Measurements from ENCODE around the gene DENND1C.
"Not testable (repeated sequence)": the region's sequence is repeated elsewhere in the genome, so short reads cannot be mapped to it uniquely, and the experiment has no call there.

DENND1C gene

GRCh38 chr19:6516659-6517291 is 35.2 kb upstream of the DENND1C start:
- TF ChIP-seq CTCF (IDR thresholded peaks at IDR 0.05; ENCODE audit: control insufficient read depth, extremely low read depth, insufficient read depth) = peak; percentile 99
- DNase-seq (ENCODE audit: low read depth) = peak; percentile 41
- H3K4me3 ChIP-seq (ENCODE audit: low read depth, low read length) = peak overlapping the region; percentile 61

- peak overlapping the region; percentile 61 for H3K4me3 ChIP-seq (ENCODE audit: low read depth, low read length)
- DNase-seq (ENCODE audit: low read depth) = peak; percentile 96
- no peak for TF ChIP-seq CTCF (IDR thresholded peaks at IDR 0.05; ENCODE audit: control insufficient read depth, extremely low read depth, insufficient read depth)
These were observed 34.6 kb upstream of the DENND1C start for GRCh38 chr19:6516018-6516658.

- TF ChIP-seq CTCF (IDR thresholded peaks at IDR 0.05; ENCODE audit: control insufficient read depth, extremely low read depth, insufficient read depth) = no peak
- no peak overlapping the region for H3K4me3 ChIP-seq (ENCODE audit: low read depth, low read length)
- DNase-seq (ENCODE audit: low read depth) = no peak
These were observed 33.4 kb upstream of the DENND1C start for GRCh38 chr19:6514926-6515544.

- H3K4me3 ChIP-seq (ENCODE audit: low read depth, low read length) = no peak overlapping the region
- TF ChIP-seq CTCF (IDR thresholded peaks at IDR 0.05; ENCODE audit: control insufficient read depth, extremely low read depth, insufficient read depth) = no peak
- DNase-seq (ENCODE audit: low read depth) = no peak
These were observed 32.5 kb upstream of the DENND1C start for GRCh38 chr19:6514089-6514488.

- no peak overlapping the region for H3K4me3 ChIP-seq (ENCODE audit: low read depth, low read length)
- TF ChIP-seq CTCF (IDR thresholded peaks at IDR 0.05; ENCODE audit: control insufficient read depth, extremely low read depth, insufficient read depth) = no peak
- DNase-seq (ENCODE audit: low read depth) = no peak
These were observed 29.0 kb upstream of the DENND1C start for GRCh38 chr19:6510618-6511017.

- DNase-seq (ENCODE audit: low read depth) = no peak
- H3K4me3 ChIP-seq (ENCODE audit: low read depth, low read length) = no peak overlapping the region
- TF ChIP-seq CTCF (IDR thresholded peaks at IDR 0.05; ENCODE audit: control insufficient read depth, extremely low read depth, insufficient read depth) = no peak
These were observed 27.8 kb upstream of the DENND1C start for GRCh38 chr19:6509118-6509971.

- not testable (repeated sequence) for DNase-seq (ENCODE audit: low read depth)
These were observed 26.6 kb upstream of the DENND1C start for GRCh38 chr19:6508028-6508771.

More at GRCh38 chr19:6508028-6508771, 26.6 kb upstream of the DENND1C start:
- H3K4me3 ChIP-seq (ENCODE audit: low read depth, low read length) = not testable (repeated sequence)
